GM12878 (cell line): Measurements from ENCODE around the gene CUEDC1. TPM values are rescaled to one million over a fixed set of nuclear protein-coding genes. Genes with fewer than 3 reads are reported as not detected.

Experiments
- ATAC-seq: fragments of 200-7000 bp; cut with Tn5 transposase; 3 replicates; pipeline ENCODE4 v1.9.1; 2020; ENCODE audit warnings: mild to moderate bottlenecking, moderate library complexity
- BruUV-seq: library from RNA; stranded (reverse); fragments of 400-500 nt; replicated peaks from 2 replicates; lab custom pipeline; 2021; lab: Mats Ljungman, UMichigan
- CTCF ChIA-PET: fragments of 300-600 bp; sonication (Branson Sonifier 250); formaldehyde crosslinking; extraction: SDS; loops from one replicate; lab custom pipeline; 2021; ENCODE audit warnings: inconsistent platforms; lab: Yijun Ruan, JAX
- POLR2A ChIA-PET: fragments of 350-600 bp; formaldehyde crosslinking; extraction: SDS; loops from one replicate; lab custom pipeline; 2021; ENCODE audit warnings: inconsistent platforms; lab: Charles Lee
- RAD21 ChIA-PET: fragments of 300-600 bp; sonication (Branson Sonifier 250); formaldehyde crosslinking; loops from one replicate; lab custom pipeline; 2023; ENCODE audit warnings: antibody characterized with exemption; ENCODE audit not compliant: unreplicated experiment; lab: Charles Lee
- SMC1A ChIA-PET: fragments of 300-600 bp; sonication (Branson Sonifier 250); formaldehyde crosslinking; loops from one replicate; lab custom pipeline; 2023; ENCODE audit not compliant: unreplicated experiment, uncharacterized antibody; lab: Charles Lee
- DNase-seq: peaks from one replicate; pipeline ENCODE4 v3.0.0-alpha.2; 2011; ENCODE audit warnings: low read depth, low spot score
- FAIRE-seq: peaks from 3 replicates; lab custom pipeline; 2011; peaks lifted over from hg19 to GRCh38; lab: Jason Lieb, UNC
- H2AFZ ChIP-seq: 2 replicates; pipeline ENCODE4 v1.6.0; 2011; ENCODE audit warnings: low read depth, low read length, control low read depth; ENCODE audit not compliant: control insufficient read depth
- H3K27ac ChIP-seq: 2 replicates; pipeline ENCODE4 v1.5.1; 2011; ENCODE audit warnings: control low read depth; ENCODE audit not compliant: control insufficient read depth, insufficient read depth
- H3K27me3 ChIP-seq, 2 experiments: replicated peaks in 1 of 2; 2 replicates each; pipeline versions ENCODE4 v1.6.0 to v1.6.1; 2011; ENCODE audit warnings: low read length in 1 of 2; ENCODE audit not compliant: control insufficient read depth in 2 of 2, insufficient read depth in 2 of 2
- H3K36me3 ChIP-seq, 2 experiments: 2 replicates each; pipeline ENCODE4 v1.5.1; 2011; ENCODE audit warnings: low read length in 1 of 2; ENCODE audit not compliant: control insufficient read depth in 2 of 2, insufficient read depth in 2 of 2
- H3K4me1 ChIP-seq: 2 replicates; pipeline ENCODE4 v1.6.1; 2011; ENCODE audit warnings: mild to moderate bottlenecking, low read length, moderate library complexity, mixed read lengths; ENCODE audit not compliant: control insufficient read depth, insufficient read depth
- H3K4me2 ChIP-seq: 2 replicates; pipeline ENCODE4 v1.6.0; 2011; ENCODE audit warnings: control low read depth; ENCODE audit not compliant: control insufficient read depth, insufficient read depth
- H3K4me3 ChIP-seq: fragments of 200-600 bp; sonication (generic); 2 replicates; pipeline ENCODE4 v1.5.1; 2016
- H3K79me2 ChIP-seq: 2 replicates; pipeline ENCODE4 v1.6.0; 2011; ENCODE audit warnings: low read length; ENCODE audit not compliant: control insufficient read depth, insufficient read depth
- H3K9ac ChIP-seq: 2 replicates; pipeline ENCODE4 v1.8.0; 2011; ENCODE audit warnings: low read length, control low read depth, mixed read lengths; ENCODE audit not compliant: control insufficient read depth, insufficient read depth
- H3K9me3 ChIP-seq: replicated peaks from 3 replicates; pipeline ENCODE4 v1.5.1; 2011; ENCODE audit warnings: mild to moderate bottlenecking, low read length; ENCODE audit not compliant: control insufficient read depth, insufficient read depth
- H4K20me1 ChIP-seq: 2 replicates; pipeline ENCODE4 v1.6.0; 2011; ENCODE audit not compliant: control insufficient read depth, insufficient read depth
- CBFB ChIP-seq: IDR thresholded peaks from 2 replicates; pipeline ENCODE4 v1.6.1; 2016; ENCODE audit warnings: antibody characterized with exemption, low read depth
- CHD1 ChIP-seq: IDR thresholded peaks from 2 replicates; pipeline ENCODE4 v1.6.1; 2012; ENCODE audit warnings: low read depth, low read length, improper control_type of control experiment
- CREM ChIP-seq: IDR thresholded peaks from 2 replicates; pipeline ENCODE4 v1.6.1; 2014; ENCODE audit warnings: antibody characterized with exemption, low read depth
- DPF2 ChIP-seq: fragments of 450-650 bp; IDR thresholded peaks from 2 replicates; pipeline ENCODE4 v1.6.1; 2017; ENCODE audit warnings: mild to moderate bottlenecking
- FOXM1 ChIP-seq: IDR thresholded peaks from 2 replicates; pipeline ENCODE4 v1.6.1; 2012; ENCODE audit warnings: low read depth, mild to moderate bottlenecking, inconsistent platforms, low read length, moderate library complexity
- NFXL1 ChIP-seq: fragments of 450-650 bp; IDR thresholded peaks from 2 replicates; pipeline ENCODE4 v1.6.1; 2017; ENCODE audit warnings: antibody characterized with exemption, mild to moderate bottlenecking, borderline replicate concordance
- NR2C2 ChIP-seq: IDR thresholded peaks from 2 replicates; pipeline ENCODE4 v1.6.1; 2011; ENCODE audit warnings: borderline replicate concordance, low read depth; ENCODE audit not compliant: control insufficient read depth, insufficient read length
- PAX8 ChIP-seq: fragments of 450-650 bp; IDR thresholded peaks from 2 replicates; pipeline ENCODE4 v1.6.1; 2017; ENCODE audit warnings: mild to moderate bottlenecking, moderate library complexity
- POU2F2 ChIP-seq: IDR thresholded peaks from 3 replicates; pipeline ENCODE4 v1.6.1; 2011; ENCODE audit warnings: low read depth, mild to moderate bottlenecking, low read length, borderline replicate concordance
- RFX5 ChIP-seq: IDR thresholded peaks from 2 replicates; pipeline ENCODE4 v1.6.1; 2011; ENCODE audit warnings: low read depth, low read length, improper control_type of control experiment
- SREBF1 ChIP-seq: IDR thresholded peaks from 2 replicates; pipeline ENCODE4 v1.6.1; 2012; ENCODE audit warnings: mild to moderate bottlenecking, low read length
- TAF1 ChIP-seq: IDR thresholded peaks from 2 replicates; pipeline ENCODE4 v1.6.1; 2011; ENCODE audit warnings: mild to moderate bottlenecking, low read depth, low read length, borderline replicate concordance
- ZZZ3 ChIP-seq: IDR thresholded peaks from 2 replicates; pipeline ENCODE4 v1.6.1; 2011; ENCODE audit warnings: low read depth; ENCODE audit not compliant: control insufficient read depth, insufficient read length
- WGBS: methylation state at CpG from one replicate; pipeline ENCODE4 v1.1.6; 2016; ENCODE audit warnings: low lambda C conversion rate; ENCODE audit not compliant: insufficient replicate concordance, insufficient coverage; ENCODE audit errors: missing lambda C conversion rate; 5-methylcytosine and 5-hydroxymethylcytosine counted together
- in situ Hi-C: fragments of 300-500 bp; cut with MboI; formaldehyde crosslinking; loops from 9 replicates; pipeline ENCODE4 v1.14.3; 2018; ENCODE audit warnings: mixed read lengths
- intact Hi-C: fragments of 100-400 bp; cut with micrococcal nuclease; formaldehyde crosslinking; loops from one replicate; pipeline ENCODE4 v1.14.2; 2022; ENCODE audit not compliant: unreplicated experiment
- polyA plus RNA-seq, 11 experiments: library from polyadenylated mRNA; depleted of rRNA in 4 of 11; unstranded in 6 of 11; stranded (reverse) in 5 of 11; fragments of >200 nt; fragmentation: Nextera tagmentation in 4 of 11; fragmentation: Illumina TruSeq in 1 of 11; extraction: Ambion mirVana in 4 of 11; extraction: Trizol in 1 of 11; gene quantifications; 1 replicate in 1 of 11; 2 replicates in 10 of 11; pipeline versions ENCODE4 v1.2.1 to v1.2.3, GENCODE V29; 2011 to 2016; ENCODE audit warnings: inconsistent platforms in 2 of 11, missing spikeins in 2 of 11, low read depth in 1 of 11
- total RNA-seq, 4 experiments: library from RNA; depleted of rRNA in 3 of 4; stranded (reverse); fragments of >200 nt in 3 of 4; fragmentation: Illumina TruSeq in 1 of 4; extraction: Trizol in 1 of 4; gene quantifications; 2 replicates each; pipeline versions ENCODE4 v1.2.1 to v1.2.3, GENCODE V29; 2013 to 2021
- TF ChIP-seq, protein P1 (sequence below): IDR thresholded peaks from 2 replicates; pipeline ENCODE4 v1.6.1; 2012; ENCODE audit warnings: mild to moderate bottlenecking, low read depth, low read length
- TF ChIP-seq, protein P2 (sequence below): fragments of 450-650 bp; IDR thresholded peaks from 2 replicates; pipeline ENCODE4 v1.6.1; 2016; ENCODE audit warnings: mild to moderate bottlenecking, moderate library complexity, borderline replicate concordance
- TF ChIP-seq, protein P3 (sequence below): fragments of 450-650 bp; conservative IDR thresholded peaks from 2 replicates; pipeline ENCODE4 v1.6.1; 2017; ENCODE audit warnings: mild to moderate bottlenecking, moderate library complexity

Gene CUEDC1
- total and polyA plus RNA-seq, 10 of the 15 experiments (the other 5 are each of a cell fraction or from before 2014, with no cell fraction given): 0.24 to 7.4 (median 1.8) TPM

DNA sequence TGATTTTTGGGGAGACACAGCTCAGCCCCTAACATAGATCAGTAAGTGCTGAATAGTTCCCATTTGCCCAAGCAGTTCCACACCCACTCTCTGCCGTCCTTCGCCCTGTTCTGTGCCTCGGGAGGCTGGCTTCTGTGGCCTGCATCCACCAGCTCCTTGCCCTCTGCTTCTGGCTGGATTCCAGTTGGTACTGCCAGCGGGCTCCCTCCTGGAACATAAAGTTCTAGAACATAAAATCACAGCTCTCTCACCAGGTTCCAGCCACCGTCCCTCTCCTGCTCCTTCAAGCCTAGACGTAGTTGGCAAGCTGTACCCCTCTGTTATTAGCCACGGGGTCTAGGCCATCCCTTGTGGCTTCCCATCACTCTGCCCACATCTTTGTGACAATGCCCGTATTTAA, 101.5 kb downstream of the CUEDC1 start:
- Histone ChIP-seq H3K9me3 (no peaks in the 10 kb centered on the region), H3K4me1 (peaks cover 4% of the 10 kb centered on the region), H3K4me3 (no peak overlapping the region), H3K9ac (no peak overlapping the region), H2AFZ (no peak overlapping the region), H3K79me2 (peaks cover 16% of the 10 kb centered on the region), H3K27me3 (no peaks in the 10 kb centered on the region), H4K20me1 (no peaks in the 10 kb centered on the region), H3K4me2 (no peak overlapping the region), H3K36me3 (no peaks in the 10 kb centered on the region), H3K27ac (no peak overlapping the region)
- CTCF ChIA-PET: interaction anchor here (0.5 to 18.2 kb wide), 5 partner anchors 93 to 259 kb away, joined by 3 to 708 read pairs (median 5); partner anchors contain the start of gene SRSF1
- WGBS: 68% methylated on average over 8 of the region's 8 CpGs
- no TSS peak for BruUV-seq
- no peak for ATAC-seq
- no peak for FAIRE-seq
- POLR2A ChIA-PET: interaction anchor here (0.6 kb wide), 2 partner anchors 25 to 301 kb away, joined by 3 to 7 read pairs; no protein-coding TSS in a partner anchor
- SMC1A ChIA-PET: interaction anchor here (1.3 to 14.5 kb wide), 3 partner anchors 128 to 144 kb away, joined by 3 to 341 read pairs (median 7); no protein-coding TSS in a partner anchor
- RAD21 ChIA-PET: interaction anchor here (10.0 kb wide), 1 partner anchor 144 kb away, joined by 239 read pairs; no protein-coding TSS in a partner anchor
- TF ChIP-seq, protein P1, sequence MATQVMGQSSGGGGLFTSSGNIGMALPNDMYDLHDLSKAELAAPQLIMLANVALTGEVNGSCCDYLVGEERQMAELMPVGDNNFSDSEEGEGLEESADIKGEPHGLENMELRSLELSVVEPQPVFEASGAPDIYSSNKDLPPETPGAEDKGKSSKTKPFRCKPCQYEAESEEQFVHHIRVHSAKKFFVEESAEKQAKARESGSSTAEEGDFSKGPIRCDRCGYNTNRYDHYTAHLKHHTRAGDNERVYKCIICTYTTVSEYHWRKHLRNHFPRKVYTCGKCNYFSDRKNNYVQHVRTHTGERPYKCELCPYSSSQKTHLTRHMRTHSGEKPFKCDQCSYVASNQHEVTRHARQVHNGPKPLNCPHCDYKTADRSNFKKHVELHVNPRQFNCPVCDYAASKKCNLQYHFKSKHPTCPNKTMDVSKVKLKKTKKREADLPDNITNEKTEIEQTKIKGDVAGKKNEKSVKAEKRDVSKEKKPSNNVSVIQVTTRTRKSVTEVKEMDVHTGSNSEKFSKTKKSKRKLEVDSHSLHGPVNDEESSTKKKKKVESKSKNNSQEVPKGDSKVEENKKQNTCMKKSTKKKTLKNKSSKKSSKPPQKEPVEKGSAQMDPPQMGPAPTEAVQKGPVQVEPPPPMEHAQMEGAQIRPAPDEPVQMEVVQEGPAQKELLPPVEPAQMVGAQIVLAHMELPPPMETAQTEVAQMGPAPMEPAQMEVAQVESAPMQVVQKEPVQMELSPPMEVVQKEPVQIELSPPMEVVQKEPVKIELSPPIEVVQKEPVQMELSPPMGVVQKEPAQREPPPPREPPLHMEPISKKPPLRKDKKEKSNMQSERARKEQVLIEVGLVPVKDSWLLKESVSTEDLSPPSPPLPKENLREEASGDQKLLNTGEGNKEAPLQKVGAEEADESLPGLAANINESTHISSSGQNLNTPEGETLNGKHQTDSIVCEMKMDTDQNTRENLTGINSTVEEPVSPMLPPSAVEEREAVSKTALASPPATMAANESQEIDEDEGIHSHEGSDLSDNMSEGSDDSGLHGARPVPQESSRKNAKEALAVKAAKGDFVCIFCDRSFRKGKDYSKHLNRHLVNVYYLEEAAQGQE: no peak
- TF ChIP-seq CBFB: no peak
- TF ChIP-seq RFX5: no peak
- no peak for TF ChIP-seq SREBF1
- TF ChIP-seq, protein P2, sequence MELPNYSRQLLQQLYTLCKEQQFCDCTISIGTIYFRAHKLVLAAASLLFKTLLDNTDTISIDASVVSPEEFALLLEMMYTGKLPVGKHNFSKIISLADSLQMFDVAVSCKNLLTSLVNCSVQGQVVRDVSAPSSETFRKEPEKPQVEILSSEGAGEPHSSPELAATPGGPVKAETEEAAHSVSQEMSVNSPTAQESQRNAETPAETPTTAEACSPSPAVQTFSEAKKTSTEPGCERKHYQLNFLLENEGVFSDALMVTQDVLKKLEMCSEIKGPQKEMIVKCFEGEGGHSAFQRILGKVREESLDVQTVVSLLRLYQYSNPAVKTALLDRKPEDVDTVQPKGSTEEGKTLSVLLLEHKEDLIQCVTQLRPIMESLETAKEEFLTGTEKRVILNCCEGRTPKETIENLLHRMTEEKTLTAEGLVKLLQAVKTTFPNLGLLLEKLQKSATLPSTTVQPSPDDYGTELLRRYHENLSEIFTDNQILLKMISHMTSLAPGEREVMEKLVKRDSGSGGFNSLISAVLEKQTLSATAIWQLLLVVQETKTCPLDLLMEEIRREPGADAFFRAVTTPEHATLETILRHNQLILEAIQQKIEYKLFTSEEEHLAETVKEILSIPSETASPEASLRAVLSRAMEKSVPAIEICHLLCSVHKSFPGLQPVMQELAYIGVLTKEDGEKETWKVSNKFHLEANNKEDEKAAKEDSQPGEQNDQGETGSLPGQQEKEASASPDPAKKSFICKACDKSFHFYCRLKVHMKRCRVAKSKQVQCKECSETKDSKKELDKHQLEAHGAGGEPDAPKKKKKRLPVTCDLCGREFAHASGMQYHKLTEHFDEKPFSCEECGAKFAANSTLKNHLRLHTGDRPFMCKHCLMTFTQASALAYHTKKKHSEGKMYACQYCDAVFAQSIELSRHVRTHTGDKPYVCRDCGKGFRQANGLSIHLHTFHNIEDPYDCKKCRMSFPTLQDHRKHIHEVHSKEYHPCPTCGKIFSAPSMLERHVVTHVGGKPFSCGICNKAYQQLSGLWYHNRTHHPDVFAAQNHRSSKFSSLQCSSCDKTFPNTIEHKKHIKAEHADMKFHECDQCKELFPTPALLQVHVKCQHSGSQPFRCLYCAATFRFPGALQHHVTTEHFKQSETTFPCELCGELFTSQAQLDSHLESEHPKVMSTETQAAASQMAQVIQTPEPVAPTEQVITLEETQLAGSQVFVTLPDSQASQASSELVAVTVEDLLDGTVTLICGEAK: no peak
- no peak for TF ChIP-seq NR2C2
- TF ChIP-seq, protein P3, sequence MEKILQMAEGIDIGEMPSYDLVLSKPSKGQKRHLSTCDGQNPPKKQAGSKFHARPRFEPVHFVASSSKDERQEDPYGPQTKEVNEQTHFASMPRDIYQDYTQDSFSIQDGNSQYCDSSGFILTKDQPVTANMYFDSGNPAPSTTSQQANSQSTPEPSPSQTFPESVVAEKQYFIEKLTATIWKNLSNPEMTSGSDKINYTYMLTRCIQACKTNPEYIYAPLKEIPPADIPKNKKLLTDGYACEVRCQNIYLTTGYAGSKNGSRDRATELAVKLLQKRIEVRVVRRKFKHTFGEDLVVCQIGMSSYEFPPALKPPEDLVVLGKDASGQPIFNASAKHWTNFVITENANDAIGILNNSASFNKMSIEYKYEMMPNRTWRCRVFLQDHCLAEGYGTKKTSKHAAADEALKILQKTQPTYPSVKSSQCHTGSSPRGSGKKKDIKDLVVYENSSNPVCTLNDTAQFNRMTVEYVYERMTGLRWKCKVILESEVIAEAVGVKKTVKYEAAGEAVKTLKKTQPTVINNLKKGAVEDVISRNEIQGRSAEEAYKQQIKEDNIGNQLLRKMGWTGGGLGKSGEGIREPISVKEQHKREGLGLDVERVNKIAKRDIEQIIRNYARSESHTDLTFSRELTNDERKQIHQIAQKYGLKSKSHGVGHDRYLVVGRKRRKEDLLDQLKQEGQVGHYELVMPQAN: no peak
- TF ChIP-seq CHD1: no peak
- no peak for TF ChIP-seq PAX8
- TF ChIP-seq FOXM1: no peak
- no peak for TF ChIP-seq NFXL1
- no peak for TF ChIP-seq DPF2
- no peak for TF ChIP-seq TAF1
- no peak for TF ChIP-seq ZZZ3
- no peak for TF ChIP-seq CREM
- TF ChIP-seq POU2F2: no peak
- in situ Hi-C loops (loop anchor here (5.0 kb wide), 2 partner anchors 144 to 264 kb away; no protein-coding TSS in a partner anchor), intact Hi-C loops (loop anchor here (5.0 to 10.0 kb wide), 2 partner anchors 49 to 231 kb away; partner anchors contain the start of gene DYNLL2)
- DNase-seq: no peak
